H1 (cell line): ENCODE results near the gene OPALIN. TPM values are rescaled to one million over a fixed set of nuclear protein-coding genes. Genes with fewer than 3 reads are reported as not detected.
A peak's percentile ranks its signal among the peaks of the same experiment; 100 is the strongest.

Experiments
- CREB1 ChIP-seq: IDR thresholded peaks from 2 replicates; pipeline ENCODE4 v1.6.1; 2012; ENCODE audit warnings: inconsistent platforms
- FOSL1 ChIP-seq: IDR thresholded peaks from 2 replicates; pipeline ENCODE4 v1.6.1; 2011; ENCODE audit warnings: mild to moderate bottlenecking, low read depth, low read length, moderate library complexity; ENCODE audit not compliant: insufficient read depth
- GTF2F1 ChIP-seq: IDR thresholded peaks from 2 replicates; pipeline ENCODE4 v1.6.1; 2012; ENCODE audit warnings: low read depth, low read length, improper control_type of control experiment, borderline replicate concordance
- HDAC2 ChIP-seq, 2 experiments: fragments of 300-600 bp in 1 of 2; sonication (generic) in 1 of 2; IDR thresholded peaks; 2 replicates each; pipeline ENCODE4 v1.6.1; 2011 to 2012; ENCODE audit warnings: low read depth in 2 of 2, low read length in 2 of 2, mild to moderate bottlenecking in 2 of 2, moderate library complexity in 2 of 2, borderline replicate concordance in 1 of 2, inconsistent platforms in 1 of 2
- JUND ChIP-seq: IDR thresholded peaks from 2 replicates; pipeline ENCODE4 v1.6.1; 2011; ENCODE audit warnings: mild to moderate bottlenecking, improper control_type of control experiment, low read length
- SAP30 ChIP-seq: fragments of 300-600 bp; sonication (generic); IDR thresholded peaks from 2 replicates; pipeline ENCODE4 v1.7.1; 2012; ENCODE audit warnings: low read length, moderate library complexity, mild to moderate bottlenecking, inconsistent platforms; ENCODE audit not compliant: insufficient read depth, insufficient replicate concordance
- TCF12 ChIP-seq: IDR thresholded peaks from 2 replicates; pipeline ENCODE4 v1.6.1; 2011; ENCODE audit warnings: low read depth, mild to moderate bottlenecking, low read length
- polyA plus RNA-seq, 7 experiments: library from polyadenylated mRNA; depleted of rRNA in 3 of 7; stranded (reverse) in 5 of 7; unstranded in 2 of 7; fragments of >200 nt in 5 of 7; fragments of 200-250 nt in 2 of 7; gene quantifications; 1 replicate in 5 of 7; 2 replicates in 1 of 7; 4 replicates in 1 of 7; pipeline versions ENCODE4 v1.2.1 to v1.2.3, GENCODE V29; 2011 to 2013; ENCODE audit warnings: missing spikeins in 2 of 7, mixed read lengths in 2 of 7
- total RNA-seq: library from RNA; stranded (reverse); fragmentation: NEBNext Ultra II Directional; extraction: Animal tissue kit (Norgen Biotek cat#: 25700); gene quantifications from 2 replicates; pipeline ENCODE4 v1.2.1, GENCODE V29; 2021
- TF ChIP-seq, protein P1 (sequence below): IDR thresholded peaks from 2 replicates; pipeline ENCODE4 v1.6.1; 2011; ENCODE audit warnings: low read depth, mild to moderate bottlenecking, low read length; ENCODE audit not compliant: insufficient read depth
- TF ChIP-seq, protein P2 (sequence below): IDR thresholded peaks from 2 replicates; pipeline ENCODE4 v1.6.1; 2012; ENCODE audit warnings: inconsistent platforms

Gene OPALIN
- total and polyA plus RNA-seq, 2 of the 8 experiments (the other 6 are each of a cell fraction or from before 2014, with no cell fraction given), result 0.03 TPM; not detected in 1

GRCh38 chr10:96341219-96342182, 17.3 kb downstream of the OPALIN start (continued):
- TF ChIP-seq CREB1 (no peak), JUND (no peak), GTF2F1 (no peak), TCF12 (no peak), FOSL1 (no peak), HDAC2 (IDR thresholded peaks at IDR 0.05; ENCODE audit: borderline replicate concordance in 1 of 2, low read depth in 2 of 2, low read length in 2 of 2) (peak in 1 of 2 experiments; percentile 84; a peak in 1 of 4 replicates), SAP30 (no peak)
- TF ChIP-seq, protein P1, sequence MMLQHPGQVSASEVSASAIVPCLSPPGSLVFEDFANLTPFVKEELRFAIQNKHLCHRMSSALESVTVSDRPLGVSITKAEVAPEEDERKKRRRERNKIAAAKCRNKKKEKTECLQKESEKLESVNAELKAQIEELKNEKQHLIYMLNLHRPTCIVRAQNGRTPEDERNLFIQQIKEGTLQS, result no peak
- TF ChIP-seq, protein P2, sequence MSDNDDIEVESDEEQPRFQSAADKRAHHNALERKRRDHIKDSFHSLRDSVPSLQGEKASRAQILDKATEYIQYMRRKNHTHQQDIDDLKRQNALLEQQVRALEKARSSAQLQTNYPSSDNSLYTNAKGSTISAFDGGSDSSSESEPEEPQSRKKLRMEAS, result peak; percentile 87
